Measurements from ENCODE around the gene CSRNP2.

Gene CSRNP2

GRCh38 chr12:51076236-51076930 lies 7.0 kb downstream of the CSRNP2 start:
- Histone ChIP-seq H3K9ac (ENCODE audit: low read length) (no peak overlapping the region), H3K36me3 (ENCODE audit: control insufficient read depth, insufficient read depth, low read length) (no peaks in the 10 kb centered on the region), H3K4me3 (ENCODE audit: low read length) (no peak overlapping the region), H3K9me3 (ENCODE audit: control insufficient read depth, low read length) (no peaks in the 10 kb centered on the region), H3K27me3 (ENCODE audit: control insufficient read depth, insufficient read depth, low read length) (no peaks in the 10 kb centered on the region), H3K4me1 (ENCODE audit: control insufficient read depth, insufficient read depth, low read length) (no peaks in the 10 kb centered on the region)

GRCh38 chr12:51075390-51075789 lies 8.0 kb downstream of the CSRNP2 start:
- H3K36me3 ChIP-seq (ENCODE audit: control insufficient read depth, insufficient read depth, low read length) = no peaks in the 10 kb centered on the region
- no peaks in the 10 kb centered on the region for H3K27me3 ChIP-seq (ENCODE audit: control insufficient read depth, insufficient read depth, low read length)
- H3K9me3 ChIP-seq (ENCODE audit: control insufficient read depth, low read length) = no peaks in the 10 kb centered on the region
- H3K4me3 ChIP-seq (ENCODE audit: low read length) = no peak overlapping the region
- H3K4me1 ChIP-seq (ENCODE audit: control insufficient read depth, insufficient read depth, low read length) = no peaks in the 10 kb centered on the region
- H3K9ac ChIP-seq (ENCODE audit: low read length) = no peak overlapping the region

- H3K9me3 ChIP-seq (ENCODE audit: control insufficient read depth, low read length) = no peaks in the 10 kb centered on the region
Observed at GRCh38 chr12:51071663-51072062, 11.7 kb downstream of the CSRNP2 start.

GRCh38 chr12:51070004-51070403 lies 13.4 kb downstream of the CSRNP2 start:
- Histone ChIP-seq H3K9me3 (ENCODE audit: control insufficient read depth, low read length) (no peaks in the 10 kb centered on the region), H3K4me1 (ENCODE audit: control insufficient read depth, insufficient read depth, low read length) (no peaks in the 10 kb centered on the region), H3K9ac (ENCODE audit: low read length) (no peak overlapping the region), H3K27me3 (ENCODE audit: control insufficient read depth, insufficient read depth, low read length) (no peaks in the 10 kb centered on the region), H3K4me3 (ENCODE audit: low read length) (no peak overlapping the region), H3K36me3 (ENCODE audit: control insufficient read depth, insufficient read depth, low read length) (no peaks in the 10 kb centered on the region)

More at GRCh38 chr12:51071663-51072062, 11.7 kb downstream of the CSRNP2 start:
- no peak overlapping the region for H3K4me3 ChIP-seq (ENCODE audit: low read length)
- H3K9ac ChIP-seq (ENCODE audit: low read length) = no peak overlapping the region
- H3K27me3 ChIP-seq (ENCODE audit: control insufficient read depth, insufficient read depth, low read length) = no peaks in the 10 kb centered on the region
- no peaks in the 10 kb centered on the region for H3K36me3 ChIP-seq (ENCODE audit: control insufficient read depth, insufficient read depth, low read length)
- no peaks in the 10 kb centered on the region for H3K4me1 ChIP-seq (ENCODE audit: control insufficient read depth, insufficient read depth, low read length)

GRCh38 chr12:51067771-51068170 lies 15.6 kb downstream of the CSRNP2 start:
- Histone ChIP-seq H3K36me3 (ENCODE audit: control insufficient read depth, insufficient read depth, low read length) (no peaks in the 10 kb centered on the region), H3K9me3 (ENCODE audit: control insufficient read depth, low read length) (no peaks in the 10 kb centered on the region), H3K4me3 (ENCODE audit: low read length) (no peak overlapping the region), H3K9ac (ENCODE audit: low read length) (no peak overlapping the region), H3K4me1 (ENCODE audit: control insufficient read depth, insufficient read depth, low read length) (no peaks in the 10 kb centered on the region), H3K27me3 (ENCODE audit: control insufficient read depth, insufficient read depth, low read length) (no peaks in the 10 kb centered on the region)

GRCh38 chr12:51067229-51067628 lies 16.2 kb downstream of the CSRNP2 start:
- no peak overlapping the region for H3K4me3 ChIP-seq (ENCODE audit: low read length)
- no peaks in the 10 kb centered on the region for H3K4me1 ChIP-seq (ENCODE audit: control insufficient read depth, insufficient read depth, low read length)
- H3K27me3 ChIP-seq (ENCODE audit: control insufficient read depth, insufficient read depth, low read length) = no peaks in the 10 kb centered on the region
- H3K9ac ChIP-seq (ENCODE audit: low read length) = no peak overlapping the region
- H3K9me3 ChIP-seq (ENCODE audit: control insufficient read depth, low read length) = no peaks in the 10 kb centered on the region
- H3K36me3 ChIP-seq (ENCODE audit: control insufficient read depth, insufficient read depth, low read length) = no peaks in the 10 kb centered on the region

- no peaks in the 10 kb centered on the region for H3K9me3 ChIP-seq (ENCODE audit: control insufficient read depth, low read length)
- no peak overlapping the region for H3K9ac ChIP-seq (ENCODE audit: low read length)
- H3K4me3 ChIP-seq (ENCODE audit: low read length) = no peak overlapping the region
- H3K27me3 ChIP-seq (ENCODE audit: control insufficient read depth, insufficient read depth, low read length) = no peaks in the 10 kb centered on the region
- no peaks in the 10 kb centered on the region for H3K4me1 ChIP-seq (ENCODE audit: control insufficient read depth, insufficient read depth, low read length)
- no peaks in the 10 kb centered on the region for H3K36me3 ChIP-seq (ENCODE audit: control insufficient read depth, insufficient read depth, low read length)
Observed at GRCh38 chr12:51065530-51065929, 17.9 kb downstream of the CSRNP2 start.

GRCh38 chr12:51062631-51063397 lies 20.6 kb downstream of the CSRNP2 start:
- H3K9ac ChIP-seq (ENCODE audit: low read length) = no peak overlapping the region
- H3K4me1 ChIP-seq (ENCODE audit: control insufficient read depth, insufficient read depth, low read length) = no peaks in the 10 kb centered on the region
- no peaks in the 10 kb centered on the region for H3K27me3 ChIP-seq (ENCODE audit: control insufficient read depth, insufficient read depth, low read length)
- no peaks in the 10 kb centered on the region for H3K9me3 ChIP-seq (ENCODE audit: control insufficient read depth, low read length)
- no peak overlapping the region for H3K4me3 ChIP-seq (ENCODE audit: low read length)
- H3K36me3 ChIP-seq (ENCODE audit: control insufficient read depth, insufficient read depth, low read length) = peaks cover 6% of the 10 kb centered on the region

- H3K9me3 ChIP-seq (ENCODE audit: control insufficient read depth, low read length) = no peaks in the 10 kb centered on the region
- H3K27me3 ChIP-seq (ENCODE audit: control insufficient read depth, insufficient read depth, low read length) = no peaks in the 10 kb centered on the region
- no peaks in the 10 kb centered on the region for H3K4me1 ChIP-seq (ENCODE audit: control insufficient read depth, insufficient read depth, low read length)
- no peak overlapping the region for H3K9ac ChIP-seq (ENCODE audit: low read length)
- H3K4me3 ChIP-seq (ENCODE audit: low read length) = no peak overlapping the region
- H3K36me3 ChIP-seq (ENCODE audit: control insufficient read depth, insufficient read depth, low read length) = peaks cover 6% of the 10 kb centered on the region
Observed at GRCh38 chr12:51059086-51059485, 24.3 kb downstream of the CSRNP2 start.

- H3K4me3 ChIP-seq (ENCODE audit: low read length) = no peak overlapping the region
- no peaks in the 10 kb centered on the region for H3K9me3 ChIP-seq (ENCODE audit: control insufficient read depth, low read length)
- no peaks in the 10 kb centered on the region for H3K4me1 ChIP-seq (ENCODE audit: control insufficient read depth, insufficient read depth, low read length)
- H3K27me3 ChIP-seq (ENCODE audit: control insufficient read depth, insufficient read depth, low read length) = no peaks in the 10 kb centered on the region
- peaks cover 6% of the 10 kb centered on the region for H3K36me3 ChIP-seq (ENCODE audit: control insufficient read depth, insufficient read depth, low read length)
- no peak overlapping the region for H3K9ac ChIP-seq (ENCODE audit: low read length)
Observed at GRCh38 chr12:51056242-51056641, 27.2 kb downstream of the CSRNP2 start.

GRCh38 chr12:51055060-51055459 lies 28.3 kb downstream of the CSRNP2 start:
- no peaks in the 10 kb centered on the region for H3K9me3 ChIP-seq (ENCODE audit: control insufficient read depth, low read length)
- no peak overlapping the region for H3K4me3 ChIP-seq (ENCODE audit: low read length)
- peaks cover 2% of the 10 kb centered on the region for H3K36me3 ChIP-seq (ENCODE audit: control insufficient read depth, insufficient read depth, low read length)
- H3K9ac ChIP-seq (ENCODE audit: low read length) = no peak overlapping the region
- H3K4me1 ChIP-seq (ENCODE audit: control insufficient read depth, insufficient read depth, low read length) = no peaks in the 10 kb centered on the region
- no peaks in the 10 kb centered on the region for H3K27me3 ChIP-seq (ENCODE audit: control insufficient read depth, insufficient read depth, low read length)

GRCh38 chr12:51051787-51052186 lies 31.6 kb downstream of the CSRNP2 start:
- H3K9ac ChIP-seq (ENCODE audit: low read length) = no peak overlapping the region
- no peaks in the 10 kb centered on the region for H3K27me3 ChIP-seq (ENCODE audit: control insufficient read depth, insufficient read depth, low read length)
- H3K4me1 ChIP-seq (ENCODE audit: control insufficient read depth, insufficient read depth, low read length) = peaks cover 6% of the 10 kb centered on the region
- H3K36me3 ChIP-seq (ENCODE audit: control insufficient read depth, insufficient read depth, low read length) = no peaks in the 10 kb centered on the region
- no peak overlapping the region for H3K4me3 ChIP-seq (ENCODE audit: low read length)
- no peaks in the 10 kb centered on the region for H3K9me3 ChIP-seq (ENCODE audit: control insufficient read depth, low read length)
